ENCODE measurements around the gene PPP1R9A. TPM values are rescaled to one million over a fixed set of nuclear protein-coding genes. Genes with fewer than 3 reads are reported as not detected.

PPP1R9A gene
- total RNA-seq, 2 donors from 2014 or later, result not detected

- Mint-ChIP-seq H3K9me3 (no peaks in the 10 kb centered on the region), H3K4me3 (no peak overlapping the region), H3K36me3 (ENCODE audit: low read depth) (no peaks in the 10 kb centered on the region), H3K27me3 (peaks cover 17% of the 10 kb centered on the region), H3K27ac (no peak overlapping the region), H3K4me1 (no peaks in the 10 kb centered on the region)
- ATAC-seq (replicated peaks), result no peak
Measured at GRCh38 chr7:94901981-94902380, 5.4 kb upstream of the PPP1R9A start.

GRCh38 chr7:94903971-94904370, 3.4 kb upstream of the PPP1R9A start:
- no peak for ATAC-seq (replicated peaks)
- no peak overlapping the region for H3K27ac Mint-ChIP-seq

DNA sequence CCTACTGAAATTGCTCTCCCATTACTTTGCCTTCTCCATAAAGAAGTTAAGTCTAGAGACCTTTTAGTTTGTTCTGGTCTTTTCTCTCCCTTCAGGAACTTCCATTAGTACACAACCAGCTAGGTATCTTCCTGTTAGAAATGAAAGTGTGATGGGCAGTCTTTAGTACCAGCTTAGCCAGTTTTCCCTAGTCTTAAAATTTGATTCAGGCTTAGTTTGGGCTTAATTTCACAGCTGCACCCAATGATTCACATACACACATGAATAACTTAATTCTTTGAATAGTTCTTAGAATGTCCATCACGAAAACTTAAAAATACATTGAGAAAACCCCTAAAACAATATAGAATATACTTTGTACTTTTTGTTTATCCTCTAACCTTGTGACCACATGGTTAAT, 2.4 kb upstream of the PPP1R9A start:
- Mint-ChIP-seq H3K4me1 (no peaks in the 10 kb centered on the region), H3K4me3 (no peak overlapping the region)

More at GRCh38 chr7:94903971-94904370, 3.4 kb upstream of the PPP1R9A start:
- Mint-ChIP-seq H3K36me3 (ENCODE audit: low read depth) (no peaks in the 10 kb centered on the region), H3K4me3 (no peak overlapping the region), H3K4me1 (no peaks in the 10 kb centered on the region), H3K27me3 (peaks cover 27% of the 10 kb centered on the region), H3K9me3 (no peaks in the 10 kb centered on the region)

GRCh38 chr7:94906065-94906851, 1.1 kb upstream of the PPP1R9A start:
- no peaks in the 10 kb centered on the region for H3K9me3 Mint-ChIP-seq
- H3K4me1 Mint-ChIP-seq, result no peaks in the 10 kb centered on the region
- no peaks in the 10 kb centered on the region for H3K36me3 Mint-ChIP-seq (ENCODE audit: low read depth)
- H3K4me3 Mint-ChIP-seq, result no peak overlapping the region
- no peak overlapping the region for H3K27ac Mint-ChIP-seq
- peaks cover 41% of the 10 kb centered on the region for H3K27me3 Mint-ChIP-seq
- no peak for ATAC-seq (replicated peaks)

More for the DNA sequence above, 2.4 kb upstream of the PPP1R9A start:
- Mint-ChIP-seq H3K36me3 (ENCODE audit: low read depth) (no peaks in the 10 kb centered on the region), H3K27me3 (peaks cover 37% of the 10 kb centered on the region), H3K9me3 (no peaks in the 10 kb centered on the region), H3K27ac (no peak overlapping the region)
- no peak for ATAC-seq (replicated peaks)

DNA sequence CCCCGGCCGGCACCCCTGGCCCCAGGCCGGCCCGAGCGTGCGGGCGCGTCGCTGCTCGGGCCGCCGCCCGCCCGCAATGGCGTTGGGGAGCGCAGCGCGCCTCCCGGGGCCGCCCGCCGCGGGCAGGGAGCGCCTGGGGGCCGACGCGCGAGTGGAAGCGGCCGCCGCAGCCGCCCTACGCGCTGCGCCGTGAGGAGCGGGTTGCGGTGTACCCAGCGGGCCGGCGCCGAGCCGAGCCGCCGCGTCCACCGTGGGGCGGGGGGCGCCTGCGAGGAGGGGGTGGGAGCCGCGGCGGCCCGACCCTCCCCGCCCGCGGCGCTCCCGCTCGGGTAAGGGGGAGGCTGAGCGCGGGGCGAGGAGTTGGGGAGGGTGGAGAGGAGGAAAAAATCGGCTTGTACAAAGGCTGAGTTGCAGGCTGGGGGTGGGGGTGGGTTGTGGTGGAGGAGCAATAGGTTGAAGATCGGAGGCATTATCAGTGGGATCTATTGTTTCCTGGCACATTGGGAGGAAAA, 473 bp downstream of the PPP1R9A start:
- H3K4me1 Mint-ChIP-seq, result no peaks in the 10 kb centered on the region

DNA sequence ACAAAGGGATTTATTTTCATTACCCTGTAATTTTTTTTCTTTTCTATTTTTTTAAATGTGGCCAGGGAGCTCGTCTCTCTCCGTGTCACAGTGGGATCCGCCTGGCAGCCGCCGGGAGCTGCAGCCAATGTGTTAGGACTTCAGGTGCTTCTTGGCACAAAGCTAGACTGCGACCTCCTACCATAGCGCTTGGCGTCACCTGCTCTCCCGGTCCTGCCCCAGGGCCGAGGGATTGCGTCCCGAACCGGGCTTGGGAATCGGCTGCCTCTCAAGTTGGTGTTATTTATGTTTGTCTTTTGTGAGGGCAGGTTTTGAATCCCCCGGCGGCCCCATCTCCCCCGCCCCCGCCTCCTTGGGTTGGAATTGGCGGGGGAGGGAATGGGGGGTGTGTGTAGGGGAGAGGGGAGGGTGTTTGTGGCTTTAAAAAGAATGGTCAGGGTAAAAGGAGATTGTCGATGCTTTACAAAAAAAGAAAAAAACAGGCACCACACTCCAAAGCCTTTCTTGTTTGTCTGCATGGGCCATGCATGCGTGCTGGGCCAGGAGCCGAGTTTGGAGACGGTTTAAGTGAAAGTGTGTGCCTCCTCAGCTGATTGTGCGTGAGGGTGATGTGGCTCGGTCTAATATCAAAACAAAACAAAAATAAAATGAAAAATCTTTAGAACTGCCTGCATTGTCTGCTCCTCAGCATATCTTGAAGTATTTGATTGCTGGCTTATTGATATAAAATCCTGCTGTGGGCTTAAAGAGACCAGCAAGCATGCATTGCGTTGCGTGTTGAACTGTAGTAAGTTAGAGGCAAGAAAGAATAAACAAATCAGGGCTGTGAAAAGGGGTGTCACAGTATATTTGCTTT, 1.2 kb downstream of the PPP1R9A start:
- no peaks in the 10 kb centered on the region for H3K36me3 Mint-ChIP-seq (ENCODE audit: low read depth)
- ATAC-seq (replicated peaks), result no peak
- H3K9me3 Mint-ChIP-seq, result no peaks in the 10 kb centered on the region
- no peak overlapping the region for H3K4me3 Mint-ChIP-seq
- H3K27me3 Mint-ChIP-seq, result peaks cover 50% of the 10 kb centered on the region
- no peak overlapping the region for H3K27ac Mint-ChIP-seq
- no peaks in the 10 kb centered on the region for H3K4me1 Mint-ChIP-seq

More for the DNA sequence above, 473 bp downstream of the PPP1R9A start:
- ATAC-seq (replicated peaks), result no peak
- Mint-ChIP-seq H3K9me3 (no peaks in the 10 kb centered on the region), H3K27ac (no peak overlapping the region), H3K27me3 (peaks cover 48% of the 10 kb centered on the region), H3K4me3 (no peak overlapping the region), H3K36me3 (ENCODE audit: low read depth) (no peaks in the 10 kb centered on the region)

DNA sequence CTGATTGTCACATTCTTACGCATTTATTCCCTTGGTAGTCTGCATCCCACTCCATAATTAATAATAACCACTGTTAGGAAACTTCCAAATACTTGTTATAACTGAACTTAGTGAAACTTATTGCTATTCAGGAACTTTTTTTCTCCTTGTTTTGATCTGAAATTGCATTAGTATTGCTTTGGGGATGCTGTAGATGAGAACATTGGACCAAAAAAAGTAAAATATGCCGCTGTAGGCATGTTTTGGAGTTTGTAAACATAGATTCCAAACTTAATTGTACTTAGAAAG, 1.7 kb downstream of the PPP1R9A start:
- ATAC-seq (replicated peaks), result no peak
- no peaks in the 10 kb centered on the region for H3K9me3 Mint-ChIP-seq
- H3K27me3 Mint-ChIP-seq, result peaks cover 50% of the 10 kb centered on the region
- no peak overlapping the region for H3K27ac Mint-ChIP-seq
- no peaks in the 10 kb centered on the region for H3K36me3 Mint-ChIP-seq (ENCODE audit: low read depth)
- H3K4me1 Mint-ChIP-seq, result no peaks in the 10 kb centered on the region
- no peak overlapping the region for H3K4me3 Mint-ChIP-seq

GRCh38 chr7:94912085-94912484, 4.7 kb downstream of the PPP1R9A start:
- no peak for ATAC-seq (replicated peaks)
- Mint-ChIP-seq H3K27me3 (peaks cover 37% of the 10 kb centered on the region), H3K36me3 (ENCODE audit: low read depth) (no peaks in the 10 kb centered on the region), H3K9me3 (no peaks in the 10 kb centered on the region), H3K4me1 (no peaks in the 10 kb centered on the region), H3K4me3 (no peak overlapping the region), H3K27ac (no peak overlapping the region)

DNA sequence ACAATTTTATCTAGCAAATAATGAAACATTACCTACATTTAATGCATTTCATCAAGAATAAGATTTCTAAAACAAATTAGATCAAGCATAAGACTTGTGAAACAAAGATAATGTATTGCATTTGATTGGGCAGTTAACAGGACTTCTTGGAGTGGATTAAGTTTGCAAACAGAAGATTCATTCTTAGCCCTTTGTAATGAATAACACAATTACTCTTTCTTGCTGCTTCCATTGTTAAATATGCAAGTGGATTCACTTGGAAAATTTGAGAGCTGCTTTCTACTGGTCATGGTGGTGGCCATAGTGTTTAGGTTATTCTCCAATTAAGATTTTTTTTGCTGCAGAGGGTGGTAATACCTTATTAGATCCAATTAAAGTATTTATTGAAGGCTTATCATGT, 6.0 kb downstream of the PPP1R9A start:
- Mint-ChIP-seq H3K36me3 (ENCODE audit: low read depth) (no peaks in the 10 kb centered on the region), H3K27me3 (peaks cover 34% of the 10 kb centered on the region), H3K27ac (no peak overlapping the region), H3K4me1 (no peaks in the 10 kb centered on the region), H3K9me3 (no peaks in the 10 kb centered on the region), H3K4me3 (no peak overlapping the region)
- ATAC-seq (replicated peaks), result no peak

DNA sequence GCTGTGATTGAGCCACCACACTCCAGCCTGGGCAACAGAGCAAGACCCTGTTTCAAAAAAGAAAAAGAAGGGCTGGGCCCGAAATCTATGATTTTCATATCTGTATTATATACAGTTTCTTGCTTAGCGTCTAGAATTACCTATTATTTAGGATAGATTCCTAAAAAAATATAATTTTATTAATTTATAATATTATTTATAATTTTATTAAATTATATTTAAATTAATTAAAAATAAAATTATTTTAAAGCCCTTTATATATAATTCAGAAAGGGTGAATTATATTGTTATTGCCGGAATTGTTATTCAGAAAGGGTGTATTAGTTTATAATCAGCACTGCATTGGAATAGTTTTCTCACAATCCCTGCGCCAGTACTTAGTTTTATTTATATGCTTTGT, 14.5 kb downstream of the PPP1R9A start:
- no peak overlapping the region for H3K4me3 Mint-ChIP-seq
- no peaks in the 10 kb centered on the region for H3K27me3 Mint-ChIP-seq
- ATAC-seq (replicated peaks), result no peak
- no peaks in the 10 kb centered on the region for H3K36me3 Mint-ChIP-seq (ENCODE audit: low read depth)
- H3K27ac Mint-ChIP-seq, result no peak overlapping the region
- H3K9me3 Mint-ChIP-seq, result no peaks in the 10 kb centered on the region
- H3K4me1 Mint-ChIP-seq, result no peaks in the 10 kb centered on the region

GRCh38 chr7:94922457-94922856, 15.1 kb downstream of the PPP1R9A start:
- H3K36me3 Mint-ChIP-seq (ENCODE audit: low read depth), result no peaks in the 10 kb centered on the region
- H3K9me3 Mint-ChIP-seq, result no peaks in the 10 kb centered on the region
- no peaks in the 10 kb centered on the region for H3K4me1 Mint-ChIP-seq
- H3K27me3 Mint-ChIP-seq, result no peaks in the 10 kb centered on the region
- ATAC-seq (replicated peaks), result no peak
- no peak overlapping the region for H3K4me3 Mint-ChIP-seq
- no peak overlapping the region for H3K27ac Mint-ChIP-seq

- ATAC-seq (replicated peaks), result no peak
- no peak overlapping the region for H3K27ac Mint-ChIP-seq
- H3K9me3 Mint-ChIP-seq, result no peaks in the 10 kb centered on the region
- H3K4me3 Mint-ChIP-seq, result no peak overlapping the region
- no peaks in the 10 kb centered on the region for H3K27me3 Mint-ChIP-seq
- no peaks in the 10 kb centered on the region for H3K36me3 Mint-ChIP-seq (ENCODE audit: low read depth)
- H3K4me1 Mint-ChIP-seq, result no peaks in the 10 kb centered on the region
Measured at GRCh38 chr7:94923412-94923811, 16.0 kb downstream of the PPP1R9A start.

GRCh38 chr7:94928168-94928707, 20.8 kb downstream of the PPP1R9A start:
- no peak overlapping the region for H3K27ac Mint-ChIP-seq
- no peaks in the 10 kb centered on the region for H3K4me1 Mint-ChIP-seq
- no peak overlapping the region for H3K4me3 Mint-ChIP-seq
- H3K9me3 Mint-ChIP-seq, result no peaks in the 10 kb centered on the region
- no peak for ATAC-seq (replicated peaks)
- no peaks in the 10 kb centered on the region for H3K36me3 Mint-ChIP-seq (ENCODE audit: low read depth)
- H3K27me3 Mint-ChIP-seq, result no peaks in the 10 kb centered on the region

DNA sequence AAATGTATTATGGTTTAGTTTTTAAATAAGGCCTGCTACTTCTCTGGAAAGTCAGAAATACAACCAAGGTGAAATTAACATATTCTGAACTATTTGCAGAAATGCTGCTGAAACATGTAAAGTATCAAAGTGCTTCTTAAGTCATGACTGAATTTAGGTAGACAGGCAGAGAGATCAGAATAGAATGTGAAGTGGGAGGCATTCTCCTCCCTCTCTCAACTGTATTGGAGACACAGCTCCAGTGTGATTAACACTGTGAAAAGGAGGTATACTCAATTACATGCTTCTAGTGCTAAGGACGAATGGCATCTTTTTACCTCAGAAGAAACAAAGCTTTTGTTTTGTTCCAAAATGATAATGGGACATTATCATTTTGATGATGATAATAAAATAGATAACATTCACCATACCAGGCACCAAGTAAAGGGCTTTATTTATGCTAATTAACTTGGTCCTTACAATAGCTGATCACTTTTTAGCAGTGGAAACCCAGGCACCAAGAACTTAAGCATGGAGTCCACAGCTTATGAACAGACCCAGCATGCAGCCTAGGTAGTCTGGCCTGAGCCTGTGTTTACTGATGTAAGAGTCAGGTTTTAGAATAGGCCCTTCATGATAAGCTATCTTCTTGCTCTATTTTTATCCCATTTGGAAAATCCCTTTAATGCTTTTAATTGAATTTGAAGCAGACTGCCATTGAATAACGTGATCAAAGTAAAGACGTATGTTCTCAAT, 26.0 kb downstream of the PPP1R9A start:
- no peak overlapping the region for H3K4me3 Mint-ChIP-seq

More for the DNA sequence above, 26.0 kb downstream of the PPP1R9A start:
- ATAC-seq (replicated peaks), result no peak
- no peaks in the 10 kb centered on the region for H3K9me3 Mint-ChIP-seq
- H3K27ac Mint-ChIP-seq, result no peak overlapping the region
- H3K27me3 Mint-ChIP-seq, result peaks cover 3% of the 10 kb centered on the region
- no peaks in the 10 kb centered on the region for H3K4me1 Mint-ChIP-seq
- H3K36me3 Mint-ChIP-seq (ENCODE audit: low read depth), result no peaks in the 10 kb centered on the region
